Vagina (tissue), 2 donors: ENCODE measurements around the gene TECTA.

ENCODE experiments used
- CTCF ChIP-seq, 3 experiments: fragments of 450-650 bp in 2 of 3; fragments of 200-600 bp in 1 of 3; sonication (generic) in 1 of 3; IDR thresholded peaks; one replicate each; pipeline ENCODE4 v1.5.1; 2017 to 2019; ENCODE audit warnings: antibody characterized with exemption in 3 of 3, mild to moderate bottlenecking in 2 of 3, moderate library complexity in 2 of 3
- POLR2A ChIP-seq, 2 donors: fragments of 450-650 bp; IDR thresholded peaks; one replicate each; pipeline ENCODE4 v1.6.1; 2017; ENCODE audit warnings: antibody characterized with exemption in 2 of 2, mild to moderate bottlenecking in 2 of 2, moderate library complexity in 2 of 2
- POLR2AphosphoS5 ChIP-seq, 2 donors: sonication (generic); formaldehyde crosslinking; IDR thresholded peaks; one replicate each; pipeline ENCODE4 v1.9.0; 2017; ENCODE audit warnings: antibody characterized with exemption in 2 of 2, mild to moderate bottlenecking in 2 of 2, low read depth in 1 of 2; ENCODE audit not compliant: insufficient read depth in 1 of 2

- no peak for TF ChIP-seq POLR2A (IDR thresholded peaks at IDR 0.05)
- no peak for TF ChIP-seq POLR2AphosphoS5 (IDR thresholded peaks at IDR 0.05; ENCODE audit: insufficient read depth in 1 of 2, low read depth in 1 of 2)
- TF ChIP-seq CTCF (IDR thresholded peaks at IDR 0.05), result no peak
Observed at GRCh38 chr11:121210445-121211080, 109.5 kb downstream of the TECTA start.
